DND-41 (cell line): ENCODE measurements around the gene AK1.

Experiments used
- ATAC-seq: fragments of 200-7000 bp; cut with Tn5 transposase; 3 replicates; pipeline ENCODE4 v1.9.1; 2021; ENCODE audit warnings: low read depth; ENCODE audit not compliant: insufficient read depth
- DNase-seq: peaks from one replicate; pipeline ENCODE4 v3.0.0-alpha.2; 2020
- H2AFZ ChIP-seq: 2 replicates; pipeline ENCODE4 v1.6.0; 2012; ENCODE audit warnings: low read depth, low read length
- H3K27ac ChIP-seq: 2 replicates; pipeline ENCODE4 v1.5.1; 2012; ENCODE audit warnings: low read length, inconsistent platforms
- H3K27me3 ChIP-seq: fragments of 200-600 bp; sonication (generic); 2 replicates; pipeline ENCODE4 v1.6.0; 2012; ENCODE audit warnings: low read length, mild to moderate bottlenecking, inconsistent platforms; ENCODE audit not compliant: insufficient read depth, poor library complexity
- H3K36me3 ChIP-seq: 2 replicates; pipeline ENCODE4 v1.5.1; 2012; ENCODE audit warnings: low read length, inconsistent platforms; ENCODE audit not compliant: insufficient read depth
- H3K4me1 ChIP-seq: 2 replicates; pipeline ENCODE4 v1.5.1; 2012; ENCODE audit warnings: mild to moderate bottlenecking, low read length; ENCODE audit not compliant: insufficient read depth
- H3K4me2 ChIP-seq: 2 replicates; pipeline ENCODE4 v1.6.0; 2012; ENCODE audit warnings: mild to moderate bottlenecking, moderate library complexity, low read length, inconsistent platforms; ENCODE audit not compliant: insufficient read depth
- H3K4me3 ChIP-seq, 2 experiments: fragments of 200-600 bp in 1 of 2; shearing (Covaris generic) in 1 of 2; 2 replicates each; pipeline ENCODE4 v1.5.1; 2012 to 2016; ENCODE audit warnings: inconsistent platforms in 2 of 2, low read length in 2 of 2, mild to moderate bottlenecking in 2 of 2, low read depth in 1 of 2, moderate library complexity in 1 of 2
- H3K79me2 ChIP-seq: 2 replicates; pipeline ENCODE4 v1.6.0; 2012; ENCODE audit warnings: low read length, inconsistent platforms; ENCODE audit not compliant: insufficient read depth
- H3K9ac ChIP-seq: 2 replicates; pipeline ENCODE4 v1.6.0; 2012; ENCODE audit warnings: low read depth, mild to moderate bottlenecking, inconsistent platforms, low read length, moderate library complexity
- H3K9me3 ChIP-seq: 2 replicates; pipeline ENCODE4 v1.5.1; 2012; ENCODE audit warnings: low read length, moderate library complexity, mild to moderate bottlenecking, inconsistent platforms; ENCODE audit not compliant: insufficient read depth, severe bottlenecking
- H4K20me1 ChIP-seq: 2 replicates; pipeline ENCODE4 v1.6.0; 2012; ENCODE audit warnings: low read length; ENCODE audit not compliant: insufficient read depth
- CTCF ChIP-seq: IDR thresholded peaks from 2 replicates; pipeline ENCODE4 v1.5.1; 2012; ENCODE audit warnings: borderline replicate concordance, low read length, moderate library complexity, mild to moderate bottlenecking; ENCODE audit not compliant: poor library complexity, severe bottlenecking; ENCODE audit errors: extremely low read depth
- EZH2 ChIP-seq: IDR thresholded peaks from 3 replicates; pipeline ENCODE4 v1.6.1; 2012; ENCODE audit warnings: borderline replicate concordance, low read depth, mild to moderate bottlenecking, moderate library complexity, low read length, inconsistent platforms; ENCODE audit not compliant: severe bottlenecking

AK1 gene

DNA sequence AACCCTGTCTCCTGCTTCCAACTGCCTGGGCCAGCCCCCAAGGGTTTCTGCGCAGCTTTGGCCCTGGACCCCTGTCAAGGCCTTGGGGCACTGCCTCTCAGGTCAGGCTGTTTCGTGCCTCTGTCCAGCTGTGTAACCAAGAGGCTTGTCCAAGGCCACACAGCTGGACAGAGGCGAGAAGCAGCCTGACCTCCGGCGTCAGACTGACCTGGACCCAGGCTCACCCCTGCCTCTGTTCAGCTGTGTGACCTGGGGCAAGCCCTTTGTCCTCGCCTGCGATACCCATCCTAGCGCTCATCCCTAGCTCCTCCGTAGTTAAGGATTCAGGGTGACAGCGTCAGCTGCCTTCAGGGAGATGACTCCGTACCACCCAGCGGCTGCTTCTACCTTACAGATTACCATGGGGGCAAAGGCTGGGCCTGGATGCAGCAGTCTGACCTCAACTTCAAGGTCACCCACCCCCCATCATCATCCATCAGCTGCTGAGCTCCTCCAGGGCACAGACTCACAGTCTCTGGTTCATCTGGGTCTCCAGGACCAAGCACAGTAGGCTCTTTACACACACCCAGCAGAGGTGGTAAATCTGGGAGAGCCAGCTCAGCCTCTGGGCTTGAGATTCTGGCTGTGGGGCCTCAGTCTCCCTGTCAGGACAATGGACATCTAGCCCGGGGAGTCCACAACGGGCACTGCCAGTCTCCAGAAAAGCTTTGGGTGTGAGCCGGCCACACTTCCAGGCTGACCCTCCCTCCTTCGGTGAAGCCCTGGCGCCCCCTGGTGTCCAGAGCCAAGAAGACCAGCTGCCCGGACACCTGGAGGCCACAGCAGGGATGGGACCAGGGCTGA is 7.9 kb downstream of the AK1 start:
- H3K36me3 ChIP-seq = no peaks in the 10 kb centered on the region
- no peaks in the 10 kb centered on the region for H3K27me3 ChIP-seq
- DNase-seq = peak; percentile 67
- peaks cover 5% of the 10 kb centered on the region; the same call in 1 of the 2 replicates for H3K4me1 ChIP-seq
- H3K4me2 ChIP-seq = no peak overlapping the region
- TF ChIP-seq EZH2 (no peak), CTCF (peak; percentile 81)
- H3K4me3 ChIP-seq = no peak overlapping the region
- ATAC-seq = peak; percentile 74
- no peaks in the 10 kb centered on the region; the same call in 1 of the 2 replicates for H4K20me1 ChIP-seq
- H3K79me2 ChIP-seq = no peaks in the 10 kb centered on the region
- H3K9me3 ChIP-seq = no peaks in the 10 kb centered on the region
- no peak overlapping the region for H3K27ac ChIP-seq
- H3K9ac ChIP-seq = no peak overlapping the region
- H2AFZ ChIP-seq = no peak overlapping the region

DNA sequence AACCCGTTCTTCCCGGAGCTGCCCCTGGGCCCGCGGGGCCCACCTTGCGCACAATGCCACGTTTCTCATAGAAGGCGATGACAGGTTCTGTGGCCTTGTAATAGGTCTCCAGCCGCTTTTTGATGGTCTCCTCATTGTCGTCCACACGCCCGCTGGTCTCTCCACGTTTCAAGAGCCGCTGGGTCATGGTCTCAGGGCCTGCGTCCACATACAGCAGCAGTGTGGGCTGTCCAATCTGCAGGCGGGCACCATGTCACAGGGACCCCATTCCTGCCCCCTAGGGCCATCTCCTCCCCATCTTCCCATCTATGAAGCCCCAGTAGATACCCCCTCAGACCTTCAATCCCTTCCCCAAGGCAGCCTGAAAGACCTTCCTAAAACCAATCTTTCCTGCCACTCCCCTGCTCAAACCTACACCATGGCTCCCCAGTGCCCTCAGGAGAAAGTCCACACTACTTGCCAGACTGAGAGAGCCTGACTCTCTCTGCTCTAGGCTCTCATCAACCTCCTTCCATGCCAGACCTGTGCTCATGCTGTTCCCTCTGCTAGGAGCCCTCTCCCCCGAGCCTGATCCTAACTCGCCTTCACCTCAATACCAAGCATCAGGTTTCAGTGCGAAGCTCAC is 9.1 kb downstream of the AK1 start:
- H4K20me1 ChIP-seq = no peaks in the 10 kb centered on the region; the same call in 1 of the 2 replicates
- no peak overlapping the region for H2AFZ ChIP-seq
- no peak for ATAC-seq
- TF ChIP-seq CTCF = no peak
- TF ChIP-seq EZH2 = no peak
- H3K4me3 ChIP-seq = no peak overlapping the region
- peaks cover 5% of the 10 kb centered on the region; the same call in 1 of the 2 replicates for H3K4me1 ChIP-seq
- no peak for DNase-seq
- H3K9ac ChIP-seq = no peak overlapping the region
- no peaks in the 10 kb centered on the region for H3K36me3 ChIP-seq
- no peaks in the 10 kb centered on the region for H3K9me3 ChIP-seq
- H3K4me2 ChIP-seq = no peak overlapping the region
- H3K79me2 ChIP-seq = no peaks in the 10 kb centered on the region
- H3K27me3 ChIP-seq = no peaks in the 10 kb centered on the region
- H3K27ac ChIP-seq = no peak overlapping the region

DNA sequence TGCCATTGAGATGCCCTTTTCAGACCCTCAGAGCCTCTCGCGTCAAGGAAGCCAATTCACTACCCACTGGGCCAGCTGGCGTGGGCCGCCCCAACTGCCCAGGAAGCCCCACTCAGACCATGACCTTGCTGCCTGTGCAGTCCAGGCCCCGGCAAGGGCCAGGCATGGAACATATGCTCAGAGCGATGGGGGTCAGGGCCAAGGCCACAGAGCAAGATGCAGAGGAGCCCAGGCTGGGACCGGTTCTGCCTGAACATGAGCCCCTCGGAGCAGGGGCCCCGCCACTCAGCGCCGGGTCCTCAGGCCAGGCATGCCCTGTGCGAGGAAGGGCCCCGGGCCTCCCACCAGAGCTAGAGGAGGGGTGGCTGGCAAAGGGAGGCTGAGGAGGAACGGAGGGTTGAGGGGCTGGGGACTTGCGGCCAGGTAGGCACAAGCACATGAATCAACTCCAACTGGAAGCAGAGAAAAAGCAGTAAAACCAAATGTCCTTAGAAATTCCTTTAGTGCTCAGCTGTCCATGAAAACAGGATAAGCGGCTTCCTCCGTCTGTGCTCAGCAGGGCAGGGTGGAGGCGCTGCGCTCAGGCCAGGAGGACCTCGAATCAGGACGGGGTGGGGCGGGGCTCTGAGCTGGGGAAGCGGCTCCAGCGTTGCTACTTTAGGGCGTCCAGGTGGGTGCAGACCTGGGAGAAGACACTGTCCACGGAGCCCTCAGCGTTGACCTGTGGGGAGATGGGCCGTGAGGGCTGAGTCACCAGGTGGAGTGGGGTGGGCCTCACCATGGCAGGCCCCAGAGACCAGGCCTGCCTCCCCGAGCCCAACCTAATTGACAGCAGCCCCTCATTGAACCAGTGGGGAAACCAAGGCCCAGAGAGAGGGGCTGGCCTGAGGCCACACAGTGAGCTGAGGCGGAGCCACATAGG is 9.9 kb downstream of the AK1 start:
- Histone ChIP-seq H3K4me2 (no peak overlapping the region), H3K4me1 (peaks cover 5% of the 10 kb centered on the region; the same call in 1 of the 2 replicates)

More for the DNA sequence above, 9.9 kb downstream of the AK1 start:
- Histone ChIP-seq H2AFZ (no peak overlapping the region), H3K9ac (no peak overlapping the region), H3K9me3 (no peaks in the 10 kb centered on the region), H3K79me2 (no peaks in the 10 kb centered on the region), H3K27ac (no peak overlapping the region), H3K36me3 (no peaks in the 10 kb centered on the region), H3K4me3 (no peak overlapping the region), H4K20me1 (no peaks in the 10 kb centered on the region; the same call in 1 of the 2 replicates), H3K27me3 (no peaks in the 10 kb centered on the region)
- TF ChIP-seq EZH2 (no peak), CTCF (no peak)
- DNase-seq (no peak), ATAC-seq (no peak)
